ENCODE results near the gene SLC30A2. TPM values are rescaled to one million over a fixed set of nuclear protein-coding genes. Genes with fewer than 3 reads are reported as not detected.

The SLC30A2 gene
- total RNA-seq, 1 experiment from 2014 or later = not detected

DNA sequence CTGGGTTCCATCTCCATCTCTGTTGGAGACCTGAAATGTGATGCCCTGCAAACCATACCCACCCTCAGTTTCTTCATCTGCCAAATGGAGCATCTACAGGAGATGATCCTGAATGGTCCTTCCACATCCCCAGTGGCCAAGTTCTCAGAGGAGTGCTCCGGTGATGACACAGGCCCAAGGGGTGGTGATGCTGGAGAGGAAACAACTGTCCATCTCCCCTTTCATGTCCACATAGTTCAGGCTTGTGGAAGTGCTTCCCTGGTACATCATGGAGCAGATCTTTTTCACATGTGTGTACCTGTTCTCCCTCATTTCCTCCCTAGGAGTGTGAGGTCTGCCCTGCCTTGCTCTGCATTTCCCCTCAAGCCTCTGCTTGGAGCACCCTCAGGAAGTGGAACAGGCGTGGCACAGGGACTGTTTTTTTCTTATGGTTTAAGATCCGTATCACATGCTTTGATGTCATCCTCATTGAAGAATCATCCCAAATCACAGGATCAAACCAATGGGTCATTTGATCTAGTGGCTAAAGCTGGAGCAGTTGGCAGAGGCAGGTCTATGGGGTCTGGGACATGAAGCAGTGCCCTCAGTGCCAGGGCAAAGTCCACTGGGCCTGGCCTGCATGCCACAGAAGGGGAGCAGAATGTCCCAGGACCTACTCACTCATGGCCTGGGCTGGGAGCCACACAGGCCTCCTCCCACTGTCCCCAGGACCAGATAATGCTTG is 29.7 kb upstream of the SLC30A2 start:
- ChIA-PET CTCF (no interaction called here), POLR2A (no interaction called here), RAD21 (ENCODE audit: low non-redundant PET in 1 of 2, low total read pairs in 2 of 2, uncharacterized antibody in 2 of 2, unreplicated experiment in 2 of 2) (no interaction called here)
- peaks cover 10 to 28% of the 10 kb centered on the region in 2 experiments; a peak in 3 of 4 replicates for H3K4me1 ChIP-seq (ENCODE audit: control insufficient read depth in 1 of 2, insufficient read depth in 2 of 2, low read length in 2 of 2)
- H3K9ac ChIP-seq (ENCODE audit: low read length) = no peak overlapping the region
- H4K20me1 ChIP-seq (ENCODE audit: insufficient read depth) = no peaks in the 10 kb centered on the region
- H2AFZ ChIP-seq (ENCODE audit: low read depth, low read length, poor library complexity, severe bottlenecking) = no peak overlapping the region
- H3K36me3 ChIP-seq (ENCODE audit: control insufficient read depth in 1 of 2, insufficient read depth in 2 of 2, low read length in 2 of 2) = no peaks in the 10 kb centered on the region
- no peak overlapping the region for H3K4me2 ChIP-seq (ENCODE audit: low read length)
- TF ChIP-seq TCF7L2 (IDR thresholded peaks at IDR 0.05; ENCODE audit: borderline replicate concordance, extremely low read depth, insufficient read depth, insufficient read length) = no peak
- TF ChIP-seq, protein P1, sequence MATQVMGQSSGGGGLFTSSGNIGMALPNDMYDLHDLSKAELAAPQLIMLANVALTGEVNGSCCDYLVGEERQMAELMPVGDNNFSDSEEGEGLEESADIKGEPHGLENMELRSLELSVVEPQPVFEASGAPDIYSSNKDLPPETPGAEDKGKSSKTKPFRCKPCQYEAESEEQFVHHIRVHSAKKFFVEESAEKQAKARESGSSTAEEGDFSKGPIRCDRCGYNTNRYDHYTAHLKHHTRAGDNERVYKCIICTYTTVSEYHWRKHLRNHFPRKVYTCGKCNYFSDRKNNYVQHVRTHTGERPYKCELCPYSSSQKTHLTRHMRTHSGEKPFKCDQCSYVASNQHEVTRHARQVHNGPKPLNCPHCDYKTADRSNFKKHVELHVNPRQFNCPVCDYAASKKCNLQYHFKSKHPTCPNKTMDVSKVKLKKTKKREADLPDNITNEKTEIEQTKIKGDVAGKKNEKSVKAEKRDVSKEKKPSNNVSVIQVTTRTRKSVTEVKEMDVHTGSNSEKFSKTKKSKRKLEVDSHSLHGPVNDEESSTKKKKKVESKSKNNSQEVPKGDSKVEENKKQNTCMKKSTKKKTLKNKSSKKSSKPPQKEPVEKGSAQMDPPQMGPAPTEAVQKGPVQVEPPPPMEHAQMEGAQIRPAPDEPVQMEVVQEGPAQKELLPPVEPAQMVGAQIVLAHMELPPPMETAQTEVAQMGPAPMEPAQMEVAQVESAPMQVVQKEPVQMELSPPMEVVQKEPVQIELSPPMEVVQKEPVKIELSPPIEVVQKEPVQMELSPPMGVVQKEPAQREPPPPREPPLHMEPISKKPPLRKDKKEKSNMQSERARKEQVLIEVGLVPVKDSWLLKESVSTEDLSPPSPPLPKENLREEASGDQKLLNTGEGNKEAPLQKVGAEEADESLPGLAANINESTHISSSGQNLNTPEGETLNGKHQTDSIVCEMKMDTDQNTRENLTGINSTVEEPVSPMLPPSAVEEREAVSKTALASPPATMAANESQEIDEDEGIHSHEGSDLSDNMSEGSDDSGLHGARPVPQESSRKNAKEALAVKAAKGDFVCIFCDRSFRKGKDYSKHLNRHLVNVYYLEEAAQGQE (IDR thresholded peaks at IDR 0.05; ENCODE audit: low read depth) = no peak
- TF ChIP-seq EGR1 (IDR thresholded peaks at IDR 0.05; ENCODE audit: low read depth) = no peak
- no peak for TF ChIP-seq POLR2AphosphoS5 (IDR thresholded peaks at IDR 0.05; ENCODE audit: low read depth, low read length)
- TF ChIP-seq RAD21 (IDR thresholded peaks at IDR 0.05; ENCODE audit: low read depth) = no peak
- TF ChIP-seq ZFX (IDR thresholded peaks at IDR 0.05) = no peak
- no peak for TF ChIP-seq CBX3 (IDR thresholded peaks at IDR 0.05; ENCODE audit: low read depth)
- intact Hi-C loops (cut with micrococcal nuclease) = no loop called here
- H3K9me2 ChIP-seq (ENCODE audit: insufficient read depth) = no peaks in the 10 kb centered on the region
- H3K27me3 ChIP-seq (ENCODE audit: insufficient read depth, low read length) = no peaks in the 10 kb centered on the region
- no peaks in the 10 kb centered on the region for H3K79me2 ChIP-seq (ENCODE audit: insufficient read depth, low read length)
- H3K27ac ChIP-seq (ENCODE audit: low read depth, low read length) = no peak overlapping the region
- H3K4me3 ChIP-seq (replicated peaks in 1 of 2; ENCODE audit: low read depth in 1 of 2, low read length in 2 of 2) = no peak overlapping the region
- H3K9me3 ChIP-seq (ENCODE audit: control insufficient read depth in 1 of 2, insufficient read depth in 1 of 2, low read depth in 1 of 2, low read length in 2 of 2) = no peaks in the 10 kb centered on the region
- no peak for ATAC-seq
- no peak for DNase-seq (ENCODE audit: low read depth, low spot score)
- no TSS peak for BruUV-seq (replicated peaks)
